ENCODE measurements around the gene GP2. TPM values are rescaled to one million over a fixed set of nuclear protein-coding genes. Genes with fewer than 3 reads are reported as not detected.

The GP2 gene
- total and polyA plus RNA-seq, 10 donors: 0.26 to 4.9 (median 0.99) TPM; not detected in 4

GRCh38 chr16:20308266-20308665, 19.0 kb downstream of the GP2 start:
- 74 to 86% (median 75%) methylated on average over 4 of the region's 4 CpGs for WGBS, 5 donors
- Histone ChIP-seq H3K27ac (no peak overlapping the region), H3K27me3 (replicated peaks in 1 of 7) (peaks cover 0 to 10% (median 0%) of the 10 kb centered on the region in 7 donors), H3K9me3 (no peaks in the 10 kb centered on the region), H3K36me3 (no peaks in the 10 kb centered on the region), H3K4me1 (no peaks in the 10 kb centered on the region), H3K4me3 (no peak overlapping the region)
- DNase-seq: no peak
- no peak for TF ChIP-seq POLR2AphosphoS5 (IDR thresholded peaks at IDR 0.05)
- no peak for TF ChIP-seq POLR2A (IDR thresholded peaks at IDR 0.05)
- no peak for TF ChIP-seq CTCF (IDR thresholded peaks at IDR 0.05 in 8 of 11, conservative IDR thresholded peaks at IDR 0.05 in 3 of 11)
- intact Hi-C loops (cut with DNase I; ENCODE audit: low total_unique reads): no loop called here

- no peak for DNase-seq
- no peak for TF ChIP-seq POLR2A (IDR thresholded peaks at IDR 0.05)
- no peak for TF ChIP-seq CTCF (IDR thresholded peaks at IDR 0.05 in 8 of 11, conservative IDR thresholded peaks at IDR 0.05 in 3 of 11)
- TF ChIP-seq POLR2AphosphoS5 (IDR thresholded peaks at IDR 0.05): no peak
- H3K4me3 ChIP-seq: no peak overlapping the region
- no peaks in the 10 kb centered on the region for H3K9me3 ChIP-seq
- no peak overlapping the region for H3K27ac ChIP-seq
- no peaks in the 10 kb centered on the region for H3K36me3 ChIP-seq
- intact Hi-C loops (cut with DNase I; ENCODE audit: low total_unique reads): no loop called here
- WGBS, 5 donors: 83 to 90% (median 85%) methylated on average over 7 of the region's 7 CpGs
- H3K27me3 ChIP-seq (replicated peaks in 1 of 7): peaks cover 0 to 13% (median 0%) of the 10 kb centered on the region in 7 donors
- no peaks in the 10 kb centered on the region for H3K4me1 ChIP-seq
These were observed 19.5 kb downstream of the GP2 start for GRCh38 chr16:20307791-20308190.

- TF ChIP-seq CTCF (IDR thresholded peaks at IDR 0.05 in 8 of 11, conservative IDR thresholded peaks at IDR 0.05 in 3 of 11) (no peak), POLR2A (IDR thresholded peaks at IDR 0.05) (no peak), POLR2AphosphoS5 (IDR thresholded peaks at IDR 0.05) (no peak)
- no peak overlapping the region for H3K27ac ChIP-seq
- no peaks in the 10 kb centered on the region for H3K4me1 ChIP-seq
- H3K36me3 ChIP-seq: no peaks in the 10 kb centered on the region
- H3K4me3 ChIP-seq: no peak overlapping the region
- WGBS, 5 donors: 53 to 82% (median 69%) methylated on average over 1 of the region's 1 CpG
- no peaks in the 10 kb centered on the region for H3K9me3 ChIP-seq
- DNase-seq: no peak
- H3K27me3 ChIP-seq (replicated peaks in 1 of 7): peaks cover 0 to 15% (median 0%) of the 10 kb centered on the region in 7 donors
- intact Hi-C loops (cut with DNase I; ENCODE audit: low total_unique reads): no loop called here
These were observed 20.1 kb downstream of the GP2 start for GRCh38 chr16:20307240-20307671.

GRCh38 chr16:20306401-20306800, 20.9 kb downstream of the GP2 start:
- TF ChIP-seq POLR2A (IDR thresholded peaks at IDR 0.05): no peak
- TF ChIP-seq CTCF (IDR thresholded peaks at IDR 0.05 in 8 of 11, conservative IDR thresholded peaks at IDR 0.05 in 3 of 11): no peak
- TF ChIP-seq POLR2AphosphoS5 (IDR thresholded peaks at IDR 0.05): no peak
- intact Hi-C loops (cut with DNase I; ENCODE audit: low total_unique reads): no loop called here
- DNase-seq: no peak

More at GRCh38 chr16:20306401-20306800, 20.9 kb downstream of the GP2 start:
- Histone ChIP-seq H3K4me3 (no peak overlapping the region), H3K27ac (no peak overlapping the region), H3K4me1 (no peaks in the 10 kb centered on the region), H3K27me3 (replicated peaks in 1 of 7) (peaks cover 0 to 15% (median 0%) of the 10 kb centered on the region in 7 donors), H3K36me3 (no peaks in the 10 kb centered on the region), H3K9me3 (no peaks in the 10 kb centered on the region)
- WGBS, 5 donors: 48 to 56% (median 53%) methylated on average over 4 of the region's 4 CpGs
